ENCODE measurements around the gene CRYBG1.
"Not testable (repeated sequence)": the region's sequence is repeated elsewhere in the genome, so short reads cannot be mapped to it uniquely, and the experiment has no call there.

The CRYBG1 gene

DNA sequence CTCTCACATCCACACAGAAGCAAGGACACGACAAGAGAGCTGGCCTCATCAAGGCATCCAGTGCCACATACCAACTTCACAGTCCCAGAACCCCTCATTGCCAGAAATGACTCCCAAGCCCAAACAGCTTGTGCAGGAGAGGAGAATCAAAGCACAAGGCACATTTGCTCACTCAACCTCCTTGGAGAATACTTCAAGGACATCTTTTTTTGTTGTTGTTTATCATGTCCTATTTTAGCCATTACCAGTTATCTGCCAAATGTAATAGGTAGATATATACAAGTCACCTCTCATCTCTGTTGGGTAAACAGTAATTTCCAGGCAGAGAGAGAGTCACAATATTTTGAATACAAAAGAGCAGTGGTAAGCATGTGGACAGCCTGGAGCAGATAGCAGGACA is 221.0 kb downstream of the CRYBG1 start:
- DNase-seq (ENCODE audit: low read depth in 2 of 2, low spot score in 1 of 2) = no peak

GRCh38 chr6:106586815-106587415 is 226.4 kb downstream of the CRYBG1 start:
- DNase-seq (ENCODE audit: low read depth in 2 of 2, low spot score in 1 of 2) = no peak

GRCh38 chr6:106588937-106589336 is 228.4 kb downstream of the CRYBG1 start:
- DNase-seq (ENCODE audit: low read depth in 2 of 2, low spot score in 1 of 2) = not testable (repeated sequence)

DNA sequence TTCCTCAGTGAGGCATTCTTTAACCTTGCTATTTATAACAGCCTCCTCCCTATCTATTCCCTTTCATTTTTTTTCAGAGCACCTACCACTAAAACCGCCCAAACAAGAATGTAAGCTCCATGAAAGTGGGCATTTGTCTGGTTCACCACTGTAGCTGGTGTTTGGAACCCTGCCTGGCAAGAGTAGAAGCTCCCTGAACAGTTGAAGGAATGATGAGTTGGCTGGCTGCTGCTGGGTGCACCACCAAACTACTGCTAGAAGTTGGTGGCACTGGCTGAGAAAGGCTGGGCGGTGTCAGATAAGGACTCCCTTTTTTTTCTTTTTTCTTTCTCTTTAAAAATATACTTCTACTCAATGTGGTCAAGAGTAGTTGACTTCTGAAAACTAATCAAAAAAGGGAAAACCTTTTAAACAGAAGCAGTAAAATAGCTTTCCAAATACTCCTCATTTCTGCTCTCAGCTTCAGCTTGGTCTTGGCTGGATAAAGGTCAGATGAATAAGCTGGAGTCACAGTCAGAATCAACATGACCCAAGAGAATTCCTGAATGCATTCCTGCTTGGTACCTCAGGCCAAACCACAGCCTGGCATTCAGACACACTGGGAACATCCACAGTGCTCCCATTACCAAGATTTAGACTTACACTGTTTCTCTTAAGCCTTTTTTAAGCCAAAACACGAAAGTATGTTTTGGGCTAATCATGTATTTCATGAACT is 230.8 kb downstream of the CRYBG1 start:
- DNase-seq (ENCODE audit: low read depth in 2 of 2, low spot score in 1 of 2) = no peak

DNA sequence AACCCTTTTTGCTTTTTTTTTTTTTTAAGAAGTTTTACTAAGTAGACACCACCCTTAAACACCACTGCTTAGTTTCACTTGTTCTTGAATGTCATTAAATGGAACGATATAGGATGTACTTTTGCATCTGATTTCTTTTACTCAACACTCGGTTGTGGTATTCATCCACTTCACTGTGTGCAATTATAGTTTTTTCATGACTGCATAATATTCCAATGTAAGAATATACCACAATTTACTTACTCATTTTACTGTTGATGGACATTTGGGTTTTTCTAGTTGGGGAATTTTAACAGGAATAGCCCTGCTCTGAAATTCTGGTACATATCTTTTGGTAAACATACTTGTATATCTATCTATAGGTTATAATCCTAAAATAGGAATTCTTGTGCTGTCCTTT is 238.9 kb downstream of the CRYBG1 start:
- DNase-seq (ENCODE audit: low read depth in 2 of 2, low spot score in 1 of 2) = no peak

- no peak for DNase-seq (ENCODE audit: low read depth in 2 of 2, low spot score in 1 of 2)
Observed at GRCh38 chr6:106600329-106600728, 239.8 kb downstream of the CRYBG1 start.

DNA sequence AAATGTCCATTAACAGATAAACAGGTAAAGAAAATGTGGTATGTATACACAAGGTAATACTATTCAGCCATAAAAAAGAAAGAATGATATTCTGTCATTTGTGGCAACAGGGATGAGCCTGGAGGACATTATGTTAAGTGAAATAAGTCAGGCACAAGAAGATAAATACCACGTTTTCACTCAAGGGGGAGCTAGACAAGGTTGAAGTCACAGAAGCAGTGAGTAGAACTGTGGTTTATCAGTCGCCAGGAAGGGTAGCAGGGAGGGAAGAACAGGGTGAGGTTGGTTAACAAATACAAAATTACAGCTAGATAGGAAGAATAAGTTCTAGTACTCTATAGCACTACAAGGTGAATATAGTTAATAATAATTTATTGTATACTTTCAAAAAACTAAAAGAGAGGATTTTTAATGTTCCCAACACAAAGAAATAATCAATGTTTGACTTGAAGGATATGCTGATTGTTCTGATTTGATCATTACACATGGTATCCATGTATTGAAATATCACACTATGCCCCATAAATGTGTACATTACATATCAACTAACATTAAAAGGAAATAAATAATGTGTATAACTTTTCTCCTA is 247.7 kb downstream of the CRYBG1 start:
- no peak for DNase-seq (ENCODE audit: low read depth in 2 of 2, low spot score in 1 of 2)

GRCh38 chr6:106609699-106610098 is 249.2 kb downstream of the CRYBG1 start:
- no peak for DNase-seq (ENCODE audit: low read depth in 2 of 2, low spot score in 1 of 2)

DNA sequence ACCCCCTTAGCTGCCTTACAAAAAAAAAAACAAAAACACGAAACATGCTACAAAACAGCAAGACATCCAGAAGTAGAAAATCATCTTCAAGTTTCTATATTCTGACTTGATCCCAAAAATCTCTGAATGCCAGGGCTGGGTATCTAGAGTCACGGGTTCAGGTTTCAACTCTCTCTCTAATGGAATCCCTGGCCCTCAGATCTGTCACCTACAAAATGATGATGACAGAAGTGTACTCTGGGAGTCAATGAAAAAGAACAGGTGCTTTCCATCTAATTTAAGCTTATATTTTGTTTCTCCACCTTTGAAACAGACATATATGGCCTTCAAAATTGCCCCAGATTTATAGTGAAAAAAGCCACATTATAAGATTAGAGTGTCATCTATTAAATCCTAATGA is 250.5 kb downstream of the CRYBG1 start:
- DNase-seq (ENCODE audit: low read depth in 2 of 2, low spot score in 1 of 2) = no peak

- DNase-seq (ENCODE audit: low read depth in 2 of 2, low spot score in 1 of 2) = no peak
Observed at GRCh38 chr6:106612671-106613416, 252.3 kb downstream of the CRYBG1 start.

DNA sequence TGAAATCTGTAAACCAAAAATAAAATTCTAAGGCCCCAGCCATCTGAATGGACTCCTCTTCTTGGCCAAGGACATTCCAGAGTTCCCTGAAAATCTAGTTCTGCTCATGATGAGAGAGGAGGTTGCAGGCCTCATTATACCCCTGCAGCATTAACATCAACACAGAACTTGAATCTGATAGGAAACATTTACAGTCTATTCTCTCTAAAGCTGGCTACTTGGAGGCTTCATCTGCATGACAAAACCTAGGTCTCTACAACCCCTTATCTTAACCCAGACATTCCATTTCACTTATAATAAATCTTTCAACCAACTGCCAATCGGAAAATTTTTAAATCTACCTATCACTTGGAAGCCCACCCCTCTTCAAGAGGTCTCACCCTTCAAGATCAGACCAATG is 253.1 kb downstream of the CRYBG1 start:
- no peak for DNase-seq (ENCODE audit: low read depth in 2 of 2, low spot score in 1 of 2)

GRCh38 chr6:106614166-106614565 is 253.6 kb downstream of the CRYBG1 start:
- no peak for DNase-seq (ENCODE audit: low read depth in 2 of 2, low spot score in 1 of 2)

GRCh38 chr6:106614592-106615257 is 254.2 kb downstream of the CRYBG1 start:
- no peak for DNase-seq (ENCODE audit: low read depth in 2 of 2, low spot score in 1 of 2)

- DNase-seq (ENCODE audit: low read depth in 2 of 2, low spot score in 1 of 2) = no peak
Observed at GRCh38 chr6:106617302-106617701, 256.8 kb downstream of the CRYBG1 start.

DNA sequence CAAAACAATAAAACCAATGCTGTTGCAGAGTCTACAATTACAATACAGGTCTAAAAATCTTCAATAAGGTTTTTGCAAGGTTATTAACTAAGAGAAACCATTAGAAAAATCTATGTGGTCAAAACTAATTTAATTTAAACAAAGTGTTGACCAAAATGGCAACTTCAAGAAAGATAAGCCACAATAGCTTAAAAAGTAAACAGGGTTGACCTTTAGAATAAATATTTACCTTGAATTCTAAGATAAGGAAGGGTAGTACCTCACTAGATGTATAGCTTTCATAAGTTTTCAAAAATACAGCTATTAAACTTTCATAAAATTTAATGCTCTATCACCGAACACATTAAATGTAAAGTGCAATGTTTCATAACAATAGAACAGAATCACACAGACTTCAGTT is 257.3 kb downstream of the CRYBG1 start:
- DNase-seq (ENCODE audit: low read depth in 2 of 2, low spot score in 1 of 2) = no peak

DNA sequence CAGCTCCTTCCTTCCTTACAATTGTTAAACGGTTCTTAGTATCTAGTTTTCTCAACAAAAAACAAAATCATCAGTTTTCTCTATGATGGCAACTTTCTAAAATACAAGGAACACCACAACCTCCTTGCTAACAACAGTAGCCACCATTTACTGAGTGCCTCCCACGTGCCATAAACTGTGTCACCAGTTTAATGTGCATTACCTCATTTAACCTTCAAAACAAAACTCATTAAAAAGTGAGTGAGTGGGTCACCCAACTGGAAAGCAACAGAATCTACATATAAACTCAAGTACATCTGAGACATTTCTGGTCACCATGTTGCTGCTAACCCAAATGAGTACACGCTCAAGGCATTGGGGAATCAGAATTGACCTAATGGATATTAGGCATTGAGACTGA is 257.8 kb downstream of the CRYBG1 start:
- DNase-seq (ENCODE audit: low read depth in 2 of 2, low spot score in 1 of 2) = no peak

DNA sequence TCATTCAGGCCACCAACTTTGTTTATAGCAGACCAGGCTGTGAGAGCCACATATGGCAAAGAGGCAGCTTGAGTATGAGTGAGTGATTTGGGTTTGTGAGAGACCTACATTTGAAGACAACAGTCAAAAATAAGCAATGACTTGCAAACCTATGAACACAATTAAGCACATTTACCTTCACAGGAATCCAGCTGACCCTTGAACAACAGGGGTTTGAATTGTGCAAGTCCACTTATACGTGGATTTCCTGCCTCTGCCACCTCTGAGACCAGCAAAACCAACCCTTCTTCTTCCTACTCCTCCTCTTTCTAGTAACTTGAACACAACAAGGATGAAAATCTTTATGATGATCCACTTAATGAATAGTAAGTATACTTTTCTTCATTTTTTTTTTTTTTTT is 258.7 kb downstream of the CRYBG1 start:
- no peak for DNase-seq (ENCODE audit: low read depth in 2 of 2, low spot score in 1 of 2)

GRCh38 chr6:106620931-106621672 is 260.6 kb downstream of the CRYBG1 start:
- DNase-seq (ENCODE audit: low read depth in 2 of 2, low spot score in 1 of 2) = no peak

All from stimulated activated CD8-positive, alpha-beta memory T cell treated with anti-CD3 and anti-CD28 coated beads, Interleukin-4, amount 100 ng/mL, for 4 hours (primary cell).